Measurements from ENCODE around the gene SHC2.

SHC2 gene

GRCh38 chr19:392375-392970, 68.4 kb downstream of the SHC2 start:
- TF ChIP-seq CTCF (IDR thresholded peaks at IDR 0.05; ENCODE audit: low read depth, low read length, missing control alignments) = no peak
- no peak for DNase-seq (ENCODE audit: low read depth)
- no peak overlapping the region for H3K4me3 ChIP-seq (ENCODE audit: low read depth, low read length)

GRCh38 chr19:391726-392374, 69.0 kb downstream of the SHC2 start:
- no peak for DNase-seq (ENCODE audit: low read depth)
- TF ChIP-seq CTCF (IDR thresholded peaks at IDR 0.05; ENCODE audit: low read depth, low read length, missing control alignments) = no peak
- no peak overlapping the region for H3K4me3 ChIP-seq (ENCODE audit: low read depth, low read length)

GRCh38 chr19:391207-391557, 69.7 kb downstream of the SHC2 start:
- TF ChIP-seq CTCF (IDR thresholded peaks at IDR 0.05; ENCODE audit: low read depth, low read length, missing control alignments) = no peak
- DNase-seq (ENCODE audit: low read depth) = no peak
- no peak overlapping the region for H3K4me3 ChIP-seq (ENCODE audit: low read depth, low read length)

GRCh38 chr19:390386-391206, 70.2 kb downstream of the SHC2 start:
- no peak for TF ChIP-seq CTCF (IDR thresholded peaks at IDR 0.05; ENCODE audit: low read depth, low read length, missing control alignments)
- no peak for DNase-seq (ENCODE audit: low read depth)
- no peak overlapping the region for H3K4me3 ChIP-seq (ENCODE audit: low read depth, low read length)

GRCh38 chr19:389935-390289, 70.9 kb downstream of the SHC2 start:
- TF ChIP-seq CTCF (IDR thresholded peaks at IDR 0.05; ENCODE audit: low read depth, low read length, missing control alignments) = no peak
- no peak for DNase-seq (ENCODE audit: low read depth)
- no peak overlapping the region for H3K4me3 ChIP-seq (ENCODE audit: low read depth, low read length)

- no peak for TF ChIP-seq CTCF (IDR thresholded peaks at IDR 0.05; ENCODE audit: low read depth, low read length, missing control alignments)
- H3K4me3 ChIP-seq (ENCODE audit: low read depth, low read length) = no peak overlapping the region
- no peak for DNase-seq (ENCODE audit: low read depth)
These were observed 71.4 kb downstream of the SHC2 start for GRCh38 chr19:389255-389934.
